HEK293 (cell line): Measurements from ENCODE around the gene HOXA10.

Experiments used
- MYNN ChIP-seq: fragments of 450-650 bp; formaldehyde crosslinking; IDR thresholded peaks from 2 replicates; pipeline ENCODE4 v1.5.1; 2016; ENCODE audit warnings: missing biosample characterization, missing genetic modification characterization, borderline replicate concordance
- TF ChIP-seq, protein P1 (sequence below): fragments of 450-650 bp; formaldehyde crosslinking; IDR thresholded peaks from 2 replicates; pipeline ENCODE4 v1.5.1; 2016; ENCODE audit warnings: missing biosample characterization, missing genetic modification characterization
- TF ChIP-seq, protein P2 (sequence below): fragments of 450-650 bp; formaldehyde crosslinking; IDR thresholded peaks from 2 replicates; pipeline ENCODE4 v1.5.1; 2016; ENCODE audit warnings: missing biosample characterization, missing genetic modification characterization
- TF ChIP-seq, protein P3 (sequence below): fragments of 450-650 bp; formaldehyde crosslinking; IDR thresholded peaks from 2 replicates; pipeline ENCODE4 v1.5.1; 2016; ENCODE audit warnings: missing biosample characterization, missing genetic modification characterization
- TF ChIP-seq, protein P4 (sequence below): fragments of 450-650 bp; formaldehyde crosslinking; IDR thresholded peaks from 2 replicates; pipeline ENCODE4 v1.5.1; 2016; ENCODE audit warnings: missing biosample characterization, missing genetic modification characterization

DNA sequence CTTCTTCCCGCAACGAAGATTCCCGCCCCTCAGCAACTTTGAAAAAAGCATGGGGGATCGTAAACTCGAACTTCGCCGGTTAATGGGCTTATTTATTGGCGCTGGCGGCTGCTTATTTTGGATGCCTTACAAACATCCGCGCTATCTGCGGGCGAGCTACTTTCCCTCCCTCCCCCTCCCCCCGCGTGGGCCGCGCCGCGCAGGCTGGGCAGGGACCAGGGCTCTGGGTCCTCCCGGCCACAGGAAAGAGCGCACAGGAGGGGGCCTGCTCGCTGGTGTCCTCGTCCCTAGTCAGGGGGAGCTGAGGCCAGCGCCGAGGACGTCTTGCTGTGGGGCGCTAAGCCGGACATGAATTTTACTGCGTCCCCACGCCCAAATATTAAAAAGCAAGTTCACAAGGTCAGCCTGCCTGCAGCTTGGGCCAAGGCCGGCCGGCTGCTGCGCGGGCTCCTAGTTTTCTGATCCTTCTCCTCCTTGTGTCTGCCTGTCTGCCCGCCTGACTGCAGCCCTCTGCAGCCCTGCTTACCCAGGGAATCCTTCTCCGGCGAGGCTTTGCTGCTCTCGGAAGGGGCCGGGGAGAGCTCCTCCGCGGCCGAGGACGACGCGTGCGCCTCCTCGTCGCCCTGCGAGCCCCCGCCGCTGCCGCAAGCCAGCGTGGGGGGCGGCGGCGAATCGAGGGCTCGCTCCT, 1.2 kb downstream of the HOXA10 start:
- TF ChIP-seq, protein P1, sequence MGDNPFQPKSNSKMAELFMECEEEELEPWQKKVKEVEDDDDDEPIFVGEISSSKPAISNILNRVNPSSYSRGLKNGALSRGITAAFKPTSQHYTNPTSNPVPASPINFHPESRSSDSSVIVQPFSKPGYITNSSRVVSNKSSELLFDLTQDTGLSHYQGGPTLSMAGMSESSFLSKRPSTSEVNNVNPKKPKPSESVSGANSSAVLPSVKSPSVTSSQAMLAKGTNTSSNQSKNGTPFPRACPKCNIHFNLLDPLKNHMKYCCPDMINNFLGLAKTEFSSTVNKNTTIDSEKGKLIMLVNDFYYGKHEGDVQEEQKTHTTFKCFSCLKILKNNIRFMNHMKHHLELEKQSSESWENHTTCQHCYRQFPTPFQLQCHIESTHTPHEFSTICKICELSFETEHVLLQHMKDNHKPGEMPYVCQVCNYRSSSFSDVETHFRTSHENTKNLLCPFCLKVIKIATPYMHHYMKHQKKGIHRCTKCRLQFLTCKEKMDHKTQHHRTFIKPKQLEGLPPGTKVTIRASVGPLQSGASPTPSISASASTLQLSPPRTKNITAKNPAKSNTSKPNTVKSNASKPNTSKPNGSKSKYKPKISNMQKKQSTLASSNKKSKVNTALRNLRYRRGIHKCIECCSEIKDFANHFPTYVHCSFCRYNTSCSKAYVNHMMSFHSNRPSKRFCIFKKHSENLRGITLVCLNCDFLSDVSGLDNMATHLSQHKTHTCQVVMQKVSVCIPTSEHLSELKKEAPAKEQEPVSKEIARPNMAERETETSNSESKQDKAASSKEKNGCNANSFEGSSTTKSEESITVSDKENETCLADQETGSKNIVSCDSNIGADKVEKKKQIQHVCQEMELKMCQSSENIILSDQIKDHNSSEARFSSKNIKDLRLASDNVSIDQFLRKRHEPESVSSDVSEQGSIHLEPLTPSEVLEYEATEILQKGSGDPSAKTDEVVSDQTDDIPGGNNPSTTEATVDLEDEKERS (tag by site-specific recombination), result no peak
- no peak for TF ChIP-seq MYNN (tag by site-specific recombination)
- TF ChIP-seq, protein P2, sequence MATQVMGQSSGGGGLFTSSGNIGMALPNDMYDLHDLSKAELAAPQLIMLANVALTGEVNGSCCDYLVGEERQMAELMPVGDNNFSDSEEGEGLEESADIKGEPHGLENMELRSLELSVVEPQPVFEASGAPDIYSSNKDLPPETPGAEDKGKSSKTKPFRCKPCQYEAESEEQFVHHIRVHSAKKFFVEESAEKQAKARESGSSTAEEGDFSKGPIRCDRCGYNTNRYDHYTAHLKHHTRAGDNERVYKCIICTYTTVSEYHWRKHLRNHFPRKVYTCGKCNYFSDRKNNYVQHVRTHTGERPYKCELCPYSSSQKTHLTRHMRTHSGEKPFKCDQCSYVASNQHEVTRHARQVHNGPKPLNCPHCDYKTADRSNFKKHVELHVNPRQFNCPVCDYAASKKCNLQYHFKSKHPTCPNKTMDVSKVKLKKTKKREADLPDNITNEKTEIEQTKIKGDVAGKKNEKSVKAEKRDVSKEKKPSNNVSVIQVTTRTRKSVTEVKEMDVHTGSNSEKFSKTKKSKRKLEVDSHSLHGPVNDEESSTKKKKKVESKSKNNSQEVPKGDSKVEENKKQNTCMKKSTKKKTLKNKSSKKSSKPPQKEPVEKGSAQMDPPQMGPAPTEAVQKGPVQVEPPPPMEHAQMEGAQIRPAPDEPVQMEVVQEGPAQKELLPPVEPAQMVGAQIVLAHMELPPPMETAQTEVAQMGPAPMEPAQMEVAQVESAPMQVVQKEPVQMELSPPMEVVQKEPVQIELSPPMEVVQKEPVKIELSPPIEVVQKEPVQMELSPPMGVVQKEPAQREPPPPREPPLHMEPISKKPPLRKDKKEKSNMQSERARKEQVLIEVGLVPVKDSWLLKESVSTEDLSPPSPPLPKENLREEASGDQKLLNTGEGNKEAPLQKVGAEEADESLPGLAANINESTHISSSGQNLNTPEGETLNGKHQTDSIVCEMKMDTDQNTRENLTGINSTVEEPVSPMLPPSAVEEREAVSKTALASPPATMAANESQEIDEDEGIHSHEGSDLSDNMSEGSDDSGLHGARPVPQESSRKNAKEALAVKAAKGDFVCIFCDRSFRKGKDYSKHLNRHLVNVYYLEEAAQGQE (tag by site-specific recombination), result no peak
- TF ChIP-seq, protein P3, sequence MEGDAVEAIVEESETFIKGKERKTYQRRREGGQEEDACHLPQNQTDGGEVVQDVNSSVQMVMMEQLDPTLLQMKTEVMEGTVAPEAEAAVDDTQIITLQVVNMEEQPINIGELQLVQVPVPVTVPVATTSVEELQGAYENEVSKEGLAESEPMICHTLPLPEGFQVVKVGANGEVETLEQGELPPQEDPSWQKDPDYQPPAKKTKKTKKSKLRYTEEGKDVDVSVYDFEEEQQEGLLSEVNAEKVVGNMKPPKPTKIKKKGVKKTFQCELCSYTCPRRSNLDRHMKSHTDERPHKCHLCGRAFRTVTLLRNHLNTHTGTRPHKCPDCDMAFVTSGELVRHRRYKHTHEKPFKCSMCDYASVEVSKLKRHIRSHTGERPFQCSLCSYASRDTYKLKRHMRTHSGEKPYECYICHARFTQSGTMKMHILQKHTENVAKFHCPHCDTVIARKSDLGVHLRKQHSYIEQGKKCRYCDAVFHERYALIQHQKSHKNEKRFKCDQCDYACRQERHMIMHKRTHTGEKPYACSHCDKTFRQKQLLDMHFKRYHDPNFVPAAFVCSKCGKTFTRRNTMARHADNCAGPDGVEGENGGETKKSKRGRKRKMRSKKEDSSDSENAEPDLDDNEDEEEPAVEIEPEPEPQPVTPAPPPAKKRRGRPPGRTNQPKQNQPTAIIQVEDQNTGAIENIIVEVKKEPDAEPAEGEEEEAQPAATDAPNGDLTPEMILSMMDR (tag by site-specific recombination), result no peak
- TF ChIP-seq, protein P4, sequence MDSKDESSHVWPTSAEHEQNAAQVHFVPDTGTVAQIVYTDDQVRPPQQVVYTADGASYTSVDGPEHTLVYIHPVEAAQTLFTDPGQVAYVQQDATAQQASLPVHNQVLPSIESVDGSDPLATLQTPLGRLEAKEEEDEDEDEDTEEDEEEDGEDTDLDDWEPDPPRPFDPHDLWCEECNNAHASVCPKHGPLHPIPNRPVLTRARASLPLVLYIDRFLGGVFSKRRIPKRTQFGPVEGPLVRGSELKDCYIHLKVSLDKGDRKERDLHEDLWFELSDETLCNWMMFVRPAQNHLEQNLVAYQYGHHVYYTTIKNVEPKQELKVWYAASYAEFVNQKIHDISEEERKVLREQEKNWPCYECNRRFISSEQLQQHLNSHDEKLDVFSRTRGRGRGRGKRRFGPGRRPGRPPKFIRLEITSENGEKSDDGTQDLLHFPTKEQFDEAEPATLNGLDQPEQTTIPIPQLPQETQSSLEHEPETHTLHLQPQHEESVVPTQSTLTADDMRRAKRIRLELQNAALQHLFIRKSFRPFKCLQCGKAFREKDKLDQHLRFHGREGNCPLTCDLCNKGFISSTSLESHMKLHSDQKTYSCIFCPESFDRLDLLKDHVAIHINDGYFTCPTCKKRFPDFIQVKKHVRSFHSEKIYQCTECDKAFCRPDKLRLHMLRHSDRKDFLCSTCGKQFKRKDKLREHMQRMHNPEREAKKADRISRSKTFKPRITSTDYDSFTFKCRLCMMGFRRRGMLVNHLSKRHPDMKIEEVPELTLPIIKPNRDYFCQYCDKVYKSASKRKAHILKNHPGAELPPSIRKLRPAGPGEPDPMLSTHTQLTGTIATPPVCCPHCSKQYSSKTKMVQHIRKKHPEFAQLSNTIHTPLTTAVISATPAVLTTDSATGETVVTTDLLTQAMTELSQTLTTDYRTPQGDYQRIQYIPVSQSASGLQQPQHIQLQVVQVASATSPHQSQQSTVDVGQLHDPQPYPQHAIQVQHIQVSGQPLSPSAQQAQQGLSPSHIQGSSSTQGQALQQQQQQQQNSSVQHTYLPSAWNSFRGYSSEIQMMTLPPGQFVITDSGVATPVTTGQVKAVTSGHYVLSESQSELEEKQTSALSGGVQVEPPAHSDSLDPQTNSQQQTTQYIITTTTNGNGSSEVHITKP (tag by site-specific recombination), result peak; percentile 68
